NCI-H446 treated with DMSO at 0.1 percent for 48 hours (cell line): ENCODE results near the gene MPDU1.
"Not testable (repeated sequence)": the region's sequence is repeated elsewhere in the genome, so short reads cannot be mapped to it uniquely, and the experiment has no call there.

Source experiments
- DNase-seq: peaks from one replicate; lab custom pipeline; 2025; lab: John Stamatoyannopoulos, UW

MPDU1 gene

GRCh38 chr17:7580604-7581575 is 2.8 kb upstream of the MPDU1 start:
- no peak for DNase-seq

GRCh38 chr17:7582396-7583252 is 1.0 kb upstream of the MPDU1 start:
- DNase-seq = no peak

- DNase-seq = no peak
Measured at GRCh38 chr17:7586673-7587419, 3.2 kb downstream of the MPDU1 start.

GRCh38 chr17:7587420-7588151 is 3.9 kb downstream of the MPDU1 start:
- DNase-seq = no peak

- DNase-seq = no peak
Measured at GRCh38 chr17:7588553-7589203, 5.0 kb downstream of the MPDU1 start.

- no peak for DNase-seq
Measured at GRCh38 chr17:7589204-7589868, 5.7 kb downstream of the MPDU1 start.

GRCh38 chr17:7589891-7590691 is 6.4 kb downstream of the MPDU1 start, which contains the start of gene SOX15:
Gene SOX15, minus strand, starts transcription at chr17:7590094. Its CDS starts 418 bp downstream, at chr17:7589676.
- DNase-seq = no peak

GRCh38 chr17:7590743-7591142 is 7.1 kb downstream of the MPDU1 start:
- DNase-seq = no peak

GRCh38 chr17:7591596-7591995 is 7.9 kb downstream of the MPDU1 start:
- DNase-seq = no peak

GRCh38 chr17:7592422-7593021 is 8.9 kb downstream of the MPDU1 start:
- DNase-seq = no peak

- no peak for DNase-seq
Measured at GRCh38 chr17:7593296-7593695, 9.6 kb downstream of the MPDU1 start.

- DNase-seq = not testable (repeated sequence)
Measured at GRCh38 chr17:7597561-7597960, 13.9 kb downstream of the MPDU1 start.

- DNase-seq = no peak
Measured at GRCh38 chr17:7606280-7606679, 22.6 kb downstream of the MPDU1 start.

- DNase-seq = no peak
Measured at GRCh38 chr17:7610641-7611040, 27.0 kb downstream of the MPDU1 start.

GRCh38 chr17:7611635-7612293 is 28.1 kb downstream of the MPDU1 start:
- no peak for DNase-seq

GRCh38 chr17:7612294-7612640 is 28.6 kb downstream of the MPDU1 start:
- no peak for DNase-seq

GRCh38 chr17:7613769-7614424 is 30.2 kb downstream of the MPDU1 start:
- DNase-seq = no peak
